K562 (cell line): ENCODE results near the gene GRB2. TPM values are rescaled to one million over a fixed set of nuclear protein-coding genes. Genes with fewer than 3 reads are reported as not detected.

ENCODE experiments used
- ATF4 ChIP-seq: fragments of 450-650 bp; formaldehyde crosslinking; IDR thresholded peaks from 2 replicates; pipeline ENCODE4 v1.4.0; 2022; ENCODE audit warnings: mild to moderate bottlenecking, moderate library complexity
- EWSR1 ChIP-seq: fragments of 450-650 bp; IDR thresholded peaks from 2 replicates; pipeline ENCODE4 v1.6.1; 2018; ENCODE audit warnings: borderline replicate concordance, mild to moderate bottlenecking, low read depth, moderate library complexity; ENCODE audit not compliant: partially characterized antibody
- FOS ChIP-seq: IDR thresholded peaks from 3 replicates; pipeline ENCODE4 v1.6.1; 2011; ENCODE audit not compliant: insufficient read length; ENCODE audit errors: extremely low read depth
- HDAC3 ChIP-seq: fragments of 450-650 bp; IDR thresholded peaks from 2 replicates; pipeline ENCODE4 v1.6.1; 2018; ENCODE audit warnings: borderline replicate concordance, mild to moderate bottlenecking, moderate library complexity; ENCODE audit not compliant: partially characterized antibody
- ILF3 ChIP-seq: fragments of 450-650 bp; IDR thresholded peaks from 2 replicates; pipeline ENCODE4 v1.6.1; 2018; ENCODE audit warnings: antibody characterized with exemption, mild to moderate bottlenecking, moderate library complexity, borderline replicate concordance
- NR2C1 ChIP-seq, 2 experiments: fragments of 450-650 bp; IDR thresholded peaks; 2 replicates each; pipeline ENCODE4 v1.6.1; 2017; ENCODE audit warnings: mild to moderate bottlenecking in 2 of 2, antibody characterized with exemption in 1 of 2, inconsistent platforms in 1 of 2, missing compliant biosample characterization in 1 of 2, missing genetic modification characterization in 1 of 2
- SPI1 ChIP-seq: IDR thresholded peaks from 2 replicates; pipeline ENCODE4 v1.6.1; 2011; ENCODE audit warnings: low read depth, low read length, control low read depth, borderline replicate concordance
- SUPT5H ChIP-seq: fragments of 450-650 bp; IDR thresholded peaks from 2 replicates; pipeline ENCODE4 v1.6.1; 2016
- THRA ChIP-seq: fragments of 450-650 bp; IDR thresholded peaks from 2 replicates; pipeline ENCODE4 v1.6.1; 2017; ENCODE audit warnings: mild to moderate bottlenecking, moderate library complexity
- ZBTB9 ChIP-seq: fragments of 450-650 bp; formaldehyde crosslinking; IDR thresholded peaks from 2 replicates; pipeline ENCODE4 v1.4.0; 2020; ENCODE audit warnings: mild to moderate bottlenecking, moderate library complexity
- ZNF174 ChIP-seq: fragments of 250-450 bp; sonication (Bioruptor Pico); IDR thresholded peaks from 2 replicates; pipeline ENCODE4 v1.4.0; 2020; ENCODE audit warnings: mild to moderate bottlenecking
- polyA plus RNA-seq, 8 experiments: library from polyadenylated mRNA; depleted of rRNA in 4 of 8; stranded (reverse) in 5 of 8; unstranded in 3 of 8; fragments of >200 nt; fragmentation: Nextera tagmentation in 2 of 8; fragmentation: Illumina TruSeq in 1 of 8; extraction: Ambion mirVana in 2 of 8; extraction: Trizol in 1 of 8; gene quantifications; 2 replicates each; pipeline versions ENCODE4 v1.2.1 to v1.2.3, GENCODE V29; 2011 to 2014; ENCODE audit warnings: inconsistent platforms in 1 of 8, missing spikeins in 1 of 8
- total RNA-seq, 7 experiments: library from RNA; depleted of rRNA in 6 of 7; stranded (reverse); fragments of >200 nt in 6 of 7; fragmentation: Illumina TruSeq in 2 of 7; extraction: Trizol in 2 of 7; gene quantifications; 2 replicates each; pipeline versions ENCODE4 v1.2.1 to v1.2.3, GENCODE V29; 2011 to 2021; ENCODE audit warnings: low replicate concordance in 1 of 7
- TF ChIP-seq, protein P1 (sequence below): fragments of 250-450 bp; sonication (Bioruptor Pico); IDR thresholded peaks from 2 replicates; pipeline ENCODE4 v1.4.0; 2020; ENCODE audit warnings: mild to moderate bottlenecking

The GRB2 gene
- total and polyA plus RNA-seq, 9 of the 15 experiments (the other 6 are each of a cell fraction or from before 2014, with no cell fraction given): 57.2 to 136 (median 84.8) TPM

DNA sequence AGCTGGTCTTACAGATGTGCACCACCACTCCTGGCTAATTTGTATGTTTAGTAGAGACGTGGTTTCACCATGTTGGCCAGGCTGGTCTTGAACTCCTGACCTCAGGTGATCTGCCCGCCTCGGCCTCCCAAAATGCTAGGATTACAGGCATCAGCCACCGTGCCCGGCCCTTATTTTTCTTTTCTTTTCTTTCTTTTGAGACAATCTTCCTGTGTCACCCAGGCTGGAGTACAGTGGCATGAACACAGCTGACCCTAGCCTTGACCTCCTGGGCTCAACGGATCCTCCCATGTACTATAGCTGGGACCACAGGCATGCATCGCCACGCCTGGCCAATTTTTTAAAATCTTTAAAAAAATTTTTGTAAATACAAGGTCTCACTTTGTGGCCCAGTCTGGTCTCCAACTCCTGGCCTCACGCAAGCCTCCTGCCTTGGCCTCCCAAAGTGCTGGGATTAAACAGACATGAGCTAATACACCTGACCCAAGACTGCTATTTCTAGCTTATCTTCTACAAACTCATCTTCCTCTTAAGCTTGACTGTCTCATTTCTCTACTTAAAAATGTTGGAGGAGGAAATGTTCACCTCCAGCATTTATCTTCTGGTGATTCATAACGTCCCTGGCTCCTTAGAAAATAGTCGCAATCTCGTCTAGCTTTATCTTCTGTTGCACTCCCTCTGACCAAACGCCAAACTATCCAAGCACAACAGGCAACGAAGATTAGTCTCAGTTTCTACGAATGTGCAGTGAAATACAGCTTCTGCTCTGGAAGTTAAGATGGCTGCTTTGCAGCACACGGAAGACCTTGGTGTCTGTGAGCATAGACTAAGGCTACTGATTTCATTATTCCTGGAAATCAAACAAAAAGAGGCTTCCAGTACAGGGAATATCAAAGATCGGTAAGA is 42.7 kb upstream of the GRB2 start (continued):
- TF ChIP-seq, protein P1, sequence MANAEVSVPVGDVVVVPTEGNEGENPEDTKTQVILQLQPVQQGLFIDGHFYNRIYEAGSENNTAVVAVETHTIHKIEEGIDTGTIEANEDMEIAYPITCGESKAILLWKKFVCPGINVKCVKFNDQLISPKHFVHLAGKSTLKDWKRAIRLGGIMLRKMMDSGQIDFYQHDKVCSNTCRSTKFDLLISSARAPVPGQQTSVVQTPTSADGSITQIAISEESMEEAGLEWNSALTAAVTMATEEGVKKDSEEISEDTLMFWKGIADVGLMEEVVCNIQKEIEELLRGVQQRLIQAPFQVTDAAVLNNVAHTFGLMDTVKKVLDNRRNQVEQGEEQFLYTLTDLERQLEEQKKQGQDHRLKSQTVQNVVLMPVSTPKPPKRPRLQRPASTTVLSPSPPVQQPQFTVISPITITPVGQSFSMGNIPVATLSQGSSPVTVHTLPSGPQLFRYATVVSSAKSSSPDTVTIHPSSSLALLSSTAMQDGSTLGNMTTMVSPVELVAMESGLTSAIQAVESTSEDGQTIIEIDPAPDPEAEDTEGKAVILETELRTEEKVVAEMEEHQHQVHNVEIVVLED (CRISPR knock-in tag): no peak
- TF ChIP-seq NR2C1 (IDR thresholded peaks at IDR 0.05): no peak
- TF ChIP-seq NR2C1 (tag; IDR thresholded peaks at IDR 0.05): peak; percentile 28; the same call in 1 of the 2 replicates
- TF ChIP-seq FOS: no peak
- TF ChIP-seq SUPT5H: no peak
- no peak for TF ChIP-seq ZBTB9
- TF ChIP-seq SPI1: no peak
- TF ChIP-seq ATF4 (CRISPR knock-in tag): no peak
- TF ChIP-seq EWSR1: no peak
- no peak for TF ChIP-seq ILF3
- TF ChIP-seq THRA: no peak
- no peak for TF ChIP-seq ZNF174 (CRISPR knock-in tag)
- TF ChIP-seq HDAC3: peak; percentile 90
